Neural progenitor cell (in vitro differentiated cells): ENCODE measurements around the gene ZFHX3. TPM values are rescaled to one million over a fixed set of nuclear protein-coding genes. Genes with fewer than 3 reads are reported as not detected.

Experiments used
- DNase-seq: peaks from one replicate; pipeline ENCODE4 v3.0.0-alpha.2; 2016; ENCODE audit warnings: low spot score
- H2AFZ ChIP-seq: fragments of 200-600 bp; sonication (generic); replicated peaks from 2 replicates; pipeline ENCODE4 v1.6.1; 2016; ENCODE audit warnings: antibody characterized with exemption
- H3F3A ChIP-seq: fragments of 200-600 bp; sonication (generic); 2 replicates; pipeline ENCODE4 v1.6.1; 2016; ENCODE audit warnings: antibody characterized with exemption, low read depth
- H3K27ac ChIP-seq: fragments of 200-600 bp; sonication (generic); 2 replicates; pipeline ENCODE4 v1.5.1; 2016; ENCODE audit warnings: mild to moderate bottlenecking
- H3K27me3 ChIP-seq: fragments of 200-600 bp; sonication (generic); 2 replicates; pipeline ENCODE4 v1.6.1; 2016; ENCODE audit warnings: mild to moderate bottlenecking, moderate library complexity
- H3K36me3 ChIP-seq: fragments of 200-600 bp; sonication (generic); 2 replicates; pipeline ENCODE4 v1.5.1; 2016
- H3K4me1 ChIP-seq: fragments of 200-600 bp; sonication (generic); 2 replicates; pipeline ENCODE4 v1.6.1; 2016; ENCODE audit warnings: mixed run types
- H3K4me2 ChIP-seq: fragments of 200-600 bp; sonication (generic); 2 replicates; pipeline ENCODE4 v1.6.1; 2016
- H3K4me3 ChIP-seq: fragments of 200-600 bp; sonication (generic); 2 replicates; pipeline ENCODE4 v1.5.1; 2016
- H3K79me2 ChIP-seq: fragments of 200-600 bp; sonication (generic); 2 replicates; pipeline ENCODE4 v1.6.1; 2016; ENCODE audit warnings: low read depth
- H3K9ac ChIP-seq: fragments of 200-600 bp; sonication (generic); 2 replicates; pipeline ENCODE4 v1.6.1; 2016
- H3K9me3 ChIP-seq: fragments of 200-600 bp; sonication (generic); 2 replicates; pipeline ENCODE4 v1.5.1; 2016; ENCODE audit warnings: low read depth
- H4K20me1 ChIP-seq: fragments of 200-600 bp; sonication (generic); 2 replicates; pipeline ENCODE4 v1.6.1; 2016; ENCODE audit warnings: low read depth
- H3K27ac Mint-ChIP-seq: 3 replicates; pipeline ENCODE4 v1.8.0; 2021; ENCODE audit warnings: mixed read lengths
- H3K27me3 Mint-ChIP-seq: 2 replicates; pipeline ENCODE4 v1.8.0; 2022; ENCODE audit warnings: low read depth, mild to moderate bottlenecking, inconsistent platforms, moderate library complexity, mixed read lengths; ENCODE audit not compliant: insufficient read depth
- H3K36me3 Mint-ChIP-seq: 3 replicates; pipeline ENCODE4 v1.8.0; 2021; ENCODE audit warnings: mixed read lengths
- H3K4me1 Mint-ChIP-seq: 3 replicates; pipeline ENCODE4 v1.8.0; 2021; ENCODE audit warnings: mixed read lengths
- H3K4me3 Mint-ChIP-seq: 3 replicates; pipeline ENCODE4 v1.8.0; 2021; ENCODE audit warnings: mild to moderate bottlenecking, moderate library complexity, mixed read lengths
- H3K9me3 Mint-ChIP-seq: 3 replicates; pipeline ENCODE4 v1.8.0; 2020; ENCODE audit warnings: mixed read lengths
- EZH2 ChIP-seq: fragments of 200-600 bp; sonication (generic); IDR thresholded peaks from 2 replicates; pipeline ENCODE4 v1.6.1; 2017; ENCODE audit warnings: antibody characterized with exemption, mild to moderate bottlenecking, moderate library complexity
- EZH2phosphoT487 ChIP-seq: fragments of 200-600 bp; sonication (generic); IDR thresholded peaks from 2 replicates; pipeline ENCODE4 v1.6.1; 2017; ENCODE audit warnings: antibody characterized with exemption
- total RNA-seq: library from RNA; depleted of rRNA; stranded (reverse); fragments of >200 nt; gene quantifications from 2 replicates; pipeline ENCODE4 v1.2.3, GENCODE V29; 2015; ENCODE audit warnings: low replicate concordance
- TF ChIP-seq, protein P1 (sequence below): fragments of 200-600 bp; sonication (generic); IDR thresholded peaks from 2 replicates; pipeline ENCODE4 v1.5.1; 2017; ENCODE audit warnings: antibody characterized with exemption, mild to moderate bottlenecking

ZFHX3 gene
- total RNA-seq, 1 donor from 2014 or later = 2.4 TPM

DNA sequence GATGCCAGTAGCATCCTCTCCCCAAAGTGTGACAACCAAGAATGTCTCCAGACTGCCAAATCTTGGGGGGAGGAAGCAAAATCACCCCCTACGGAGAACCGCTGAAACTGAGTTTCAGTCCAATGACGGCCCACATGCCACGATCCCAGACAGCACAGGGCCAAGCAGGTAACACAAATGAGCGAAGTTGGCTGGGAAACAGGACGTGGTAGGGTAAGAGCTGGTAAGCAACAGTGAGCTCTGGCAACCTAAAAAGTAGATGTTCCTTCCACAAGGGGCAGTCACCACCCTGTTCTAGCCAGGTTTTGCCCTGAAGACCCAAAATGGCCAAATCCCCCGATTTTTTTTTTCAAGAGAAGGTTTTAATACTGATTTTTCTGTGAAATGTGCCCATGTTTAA lies 25.4 kb downstream of the ZFHX3 start:
- Mint-ChIP-seq H3K36me3 (peaks cover 8% of the 10 kb centered on the region), H3K27me3 (no peaks in the 10 kb centered on the region), H3K4me1 (peaks cover 68% of the 10 kb centered on the region), H3K4me3 (no peak overlapping the region), H3K27ac (no peak overlapping the region), H3K9me3 (peaks cover 3% of the 10 kb centered on the region)
- H3K4me2 ChIP-seq = no peak overlapping the region
- no peak overlapping the region for H3K4me3 ChIP-seq
- no peaks in the 10 kb centered on the region for H3K9me3 ChIP-seq
- no peak overlapping the region for H3K27ac ChIP-seq
- H3K9ac ChIP-seq = no peak overlapping the region
- no peak overlapping the region for H2AFZ ChIP-seq
- no peaks in the 10 kb centered on the region for H3K36me3 ChIP-seq
- no peaks in the 10 kb centered on the region for H3K79me2 ChIP-seq
- TF ChIP-seq EZH2 (no peak), EZH2phosphoT487 (no peak)
- TF ChIP-seq, protein P1, sequence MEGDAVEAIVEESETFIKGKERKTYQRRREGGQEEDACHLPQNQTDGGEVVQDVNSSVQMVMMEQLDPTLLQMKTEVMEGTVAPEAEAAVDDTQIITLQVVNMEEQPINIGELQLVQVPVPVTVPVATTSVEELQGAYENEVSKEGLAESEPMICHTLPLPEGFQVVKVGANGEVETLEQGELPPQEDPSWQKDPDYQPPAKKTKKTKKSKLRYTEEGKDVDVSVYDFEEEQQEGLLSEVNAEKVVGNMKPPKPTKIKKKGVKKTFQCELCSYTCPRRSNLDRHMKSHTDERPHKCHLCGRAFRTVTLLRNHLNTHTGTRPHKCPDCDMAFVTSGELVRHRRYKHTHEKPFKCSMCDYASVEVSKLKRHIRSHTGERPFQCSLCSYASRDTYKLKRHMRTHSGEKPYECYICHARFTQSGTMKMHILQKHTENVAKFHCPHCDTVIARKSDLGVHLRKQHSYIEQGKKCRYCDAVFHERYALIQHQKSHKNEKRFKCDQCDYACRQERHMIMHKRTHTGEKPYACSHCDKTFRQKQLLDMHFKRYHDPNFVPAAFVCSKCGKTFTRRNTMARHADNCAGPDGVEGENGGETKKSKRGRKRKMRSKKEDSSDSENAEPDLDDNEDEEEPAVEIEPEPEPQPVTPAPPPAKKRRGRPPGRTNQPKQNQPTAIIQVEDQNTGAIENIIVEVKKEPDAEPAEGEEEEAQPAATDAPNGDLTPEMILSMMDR = no peak
- H3K4me1 ChIP-seq = no peaks in the 10 kb centered on the region
- H3K27me3 ChIP-seq = peaks cover 37% of the 10 kb centered on the region
- peaks cover 41% of the 10 kb centered on the region for H4K20me1 ChIP-seq
- no peak for DNase-seq
- no peaks in the 10 kb centered on the region for H3F3A ChIP-seq

DNA sequence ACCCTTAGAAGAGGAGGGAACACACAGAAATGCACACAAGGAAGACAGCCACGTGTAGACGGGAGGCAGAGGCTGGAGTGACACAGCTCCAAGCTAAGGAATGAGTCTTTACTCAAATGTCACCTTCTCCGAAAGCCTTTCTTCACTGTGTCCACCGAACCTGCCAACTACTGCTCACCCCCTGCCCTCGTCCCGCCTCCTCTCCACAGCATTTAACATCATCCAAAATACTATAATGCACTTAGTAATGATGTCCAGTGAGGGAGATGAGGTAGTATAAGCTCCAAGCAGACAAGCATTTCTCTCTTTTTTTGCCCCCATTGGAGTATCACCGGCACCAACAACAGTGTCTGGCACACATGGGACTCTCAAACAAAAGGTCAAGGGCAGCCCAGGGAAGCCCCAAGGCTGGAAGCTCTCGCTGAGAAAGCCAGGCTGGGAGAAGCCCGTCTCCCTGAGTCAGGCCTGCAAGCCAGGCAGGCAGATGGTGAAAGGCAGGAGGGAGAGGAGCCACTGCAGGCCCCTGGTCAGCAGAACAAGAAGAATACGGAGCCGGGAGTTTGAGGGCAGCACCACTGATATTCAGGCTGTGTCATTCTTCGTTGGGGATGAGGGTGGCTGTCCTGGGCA lies 25.9 kb downstream of the ZFHX3 start:
- no peak overlapping the region for H3K4me2 ChIP-seq
- peaks cover 32% of the 10 kb centered on the region for H3K27me3 ChIP-seq
- peak overlapping the region; percentile 50 for H3K27ac Mint-ChIP-seq
- peaks cover 8% of the 10 kb centered on the region for H3K36me3 Mint-ChIP-seq
- peaks cover 7% of the 10 kb centered on the region for H3K9me3 Mint-ChIP-seq
- H3K9me3 ChIP-seq = no peaks in the 10 kb centered on the region
- no peaks in the 10 kb centered on the region for H3K36me3 ChIP-seq
- no peak overlapping the region for H3K9ac ChIP-seq
- H3K4me3 ChIP-seq = no peak overlapping the region
- no peaks in the 10 kb centered on the region for H3K27me3 Mint-ChIP-seq
- H3K4me3 Mint-ChIP-seq = no peak overlapping the region
- H3K4me1 Mint-ChIP-seq = peaks cover 69% of the 10 kb centered on the region
- no peaks in the 10 kb centered on the region for H3F3A ChIP-seq
- H3K4me1 ChIP-seq = no peaks in the 10 kb centered on the region
- DNase-seq = no peak
- peaks cover 36% of the 10 kb centered on the region for H4K20me1 ChIP-seq
- TF ChIP-seq, protein P1 = no peak
- TF ChIP-seq EZH2 = no peak
- no peak for TF ChIP-seq EZH2phosphoT487
- no peak overlapping the region for H3K27ac ChIP-seq
- no peaks in the 10 kb centered on the region for H3K79me2 ChIP-seq
- no peak overlapping the region for H2AFZ ChIP-seq

DNA sequence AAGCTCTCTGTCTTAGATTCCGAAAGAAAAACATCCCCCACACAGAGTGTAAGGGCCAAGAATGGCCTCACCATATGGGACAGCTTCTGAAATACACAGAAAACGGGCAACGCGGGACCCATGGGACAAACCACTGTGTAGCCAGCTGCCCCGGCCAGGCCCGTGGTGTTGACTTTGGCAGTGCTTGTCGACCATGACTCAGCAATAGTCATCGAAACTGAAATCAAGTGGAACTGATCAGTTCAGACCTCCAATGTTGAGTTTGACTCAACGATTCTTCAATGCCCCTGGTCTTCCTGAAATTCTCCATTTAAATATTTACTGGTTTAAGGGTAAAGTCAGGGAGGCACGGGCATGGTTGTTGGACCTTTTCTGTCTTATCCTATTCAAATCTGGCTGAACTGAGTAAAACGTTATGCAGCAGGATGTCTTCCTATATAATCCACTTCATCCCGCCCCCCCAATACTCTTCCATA lies 27.5 kb downstream of the ZFHX3 start:
- Histone ChIP-seq H3K27me3 (peaks cover 18% of the 10 kb centered on the region), H3K9ac (no peak overlapping the region), H3K27ac (no peak overlapping the region), H3K79me2 (no peaks in the 10 kb centered on the region), H3K4me1 (no peaks in the 10 kb centered on the region), H2AFZ (no peak overlapping the region), H3K4me3 (no peak overlapping the region), H4K20me1 (peaks cover 28% of the 10 kb centered on the region), H3F3A (no peaks in the 10 kb centered on the region), H3K9me3 (no peaks in the 10 kb centered on the region), H3K4me2 (no peak overlapping the region), H3K36me3 (no peaks in the 10 kb centered on the region)
- Mint-ChIP-seq H3K27me3 (no peaks in the 10 kb centered on the region), H3K36me3 (peaks cover 12% of the 10 kb centered on the region), H3K4me3 (no peak overlapping the region), H3K9me3 (peaks cover 10% of the 10 kb centered on the region), H3K27ac (no peak overlapping the region), H3K4me1 (peaks cover 60% of the 10 kb centered on the region)
- no peak for DNase-seq
- no peak for TF ChIP-seq EZH2
- TF ChIP-seq EZH2phosphoT487 = no peak
